Measurements from ENCODE around the gene MAP2K1. TPM values are rescaled to one million over a fixed set of nuclear protein-coding genes. Genes with fewer than 3 reads are reported as not detected.

Gene MAP2K1
- total and polyA plus RNA-seq, 4 donors = 21.9 to 57.7 (median 43.0) TPM

- H3K36me3 ChIP-seq (ENCODE audit: control insufficient read depth in 1 of 2, insufficient read depth in 2 of 2, low read length in 1 of 2) = no peaks in the 10 kb centered on the region
- WGBS, 2 donors = 74 to 79% methylated on average over 3 of the region's 3 CpGs
- intact Hi-C loops (cut with DNase I) = no loop called here
- H3K27ac ChIP-seq (ENCODE audit: low read depth in 1 of 2, low read length in 2 of 2) = no peak overlapping the region
- ATAC-seq (ENCODE audit: low FRiP score) (no peak), DNase-seq (no peak)
- no peaks in the 10 kb centered on the region for H3K4me1 ChIP-seq (ENCODE audit: control insufficient read depth in 1 of 2, insufficient read depth in 2 of 2, low read length in 2 of 2)
- H3K4me3 ChIP-seq (ENCODE audit: low read length in 2 of 2) = no peak overlapping the region
- H3K9me3 ChIP-seq (ENCODE audit: control insufficient read depth, low read length) = no peaks in the 10 kb centered on the region
- H3K27me3 ChIP-seq (ENCODE audit: control insufficient read depth in 1 of 2, insufficient read depth in 2 of 2, low read length in 1 of 2) = no peaks in the 10 kb centered on the region
These were observed 36.4 kb downstream of the MAP2K1 start for GRCh38 chr15:66423149-66423548.

DNA sequence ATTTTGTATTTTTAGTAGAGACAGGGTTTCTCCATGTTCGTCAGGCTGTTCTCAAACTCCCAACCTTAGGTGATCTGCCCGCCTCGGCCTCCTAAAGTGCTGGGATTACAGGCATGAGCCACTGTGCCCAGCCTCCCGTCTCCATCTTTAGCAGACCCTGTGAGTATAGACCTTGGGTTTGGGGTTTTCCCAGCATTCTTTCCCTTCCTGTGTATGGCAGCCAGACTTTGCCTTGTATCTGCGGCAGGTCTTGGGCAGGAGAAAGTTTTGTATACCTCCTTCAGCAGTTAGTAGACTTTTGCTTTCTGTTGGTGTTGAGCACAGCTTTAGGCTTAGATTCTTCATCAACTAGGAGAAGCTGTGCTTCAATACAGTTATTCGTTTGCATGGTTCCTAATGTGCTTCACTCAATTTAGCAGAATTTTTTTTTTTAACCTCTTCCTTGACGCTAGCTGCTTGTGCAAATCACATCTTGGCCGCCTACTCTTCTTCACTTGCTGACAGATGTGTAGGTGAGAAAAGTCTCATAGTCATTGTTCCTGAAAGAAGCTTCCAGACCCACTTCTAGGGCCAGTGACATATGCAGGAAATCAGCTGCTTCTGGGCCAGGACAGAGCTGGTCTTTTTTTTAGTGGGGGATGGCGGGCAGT, 38.4 kb downstream of the MAP2K1 start:
- intact Hi-C loops (cut with DNase I) = no loop called here
- WGBS, 2 donors = 96% methylated on average over 9 of the region's 9 CpGs
- DNase-seq = no peak
- no peak overlapping the region for H3K4me3 ChIP-seq (ENCODE audit: low read length in 2 of 2)
- no peaks in the 10 kb centered on the region for H3K4me1 ChIP-seq (ENCODE audit: control insufficient read depth in 1 of 2, insufficient read depth in 2 of 2, low read length in 2 of 2)
- H3K27me3 ChIP-seq (ENCODE audit: control insufficient read depth in 1 of 2, insufficient read depth in 2 of 2, low read length in 1 of 2) = no peaks in the 10 kb centered on the region
- no peaks in the 10 kb centered on the region for H3K36me3 ChIP-seq (ENCODE audit: control insufficient read depth in 1 of 2, insufficient read depth in 2 of 2, low read length in 1 of 2)
- no peaks in the 10 kb centered on the region for H3K9me3 ChIP-seq (ENCODE audit: control insufficient read depth, low read length)
- no peak overlapping the region for H3K27ac ChIP-seq (ENCODE audit: low read depth in 1 of 2, low read length in 2 of 2)
- ATAC-seq (ENCODE audit: low FRiP score) = no peak

DNA sequence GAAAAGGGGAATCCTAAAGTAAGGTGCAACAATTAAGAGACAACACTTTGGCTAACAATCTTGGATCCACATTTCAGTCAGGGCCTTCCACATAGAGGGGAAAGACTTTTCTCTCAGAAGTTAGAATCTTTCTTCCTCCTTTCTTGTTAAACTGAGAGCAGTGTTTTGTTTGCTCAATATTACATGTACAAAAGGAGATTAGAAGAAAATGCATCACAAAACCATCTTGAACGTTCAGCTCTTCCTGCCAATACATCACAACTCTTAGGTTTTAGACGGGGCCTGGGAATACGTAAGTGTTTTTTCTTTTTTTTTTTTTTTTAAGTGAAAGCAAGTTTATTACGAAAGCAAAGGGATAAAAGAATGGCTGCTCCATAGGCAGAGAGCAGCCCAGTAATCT, 39.1 kb downstream of the MAP2K1 start:
- H3K36me3 ChIP-seq (ENCODE audit: control insufficient read depth in 1 of 2, insufficient read depth in 2 of 2, low read length in 1 of 2) = no peaks in the 10 kb centered on the region
- WGBS, 2 donors = 75 to 82% methylated on average over 4 of the region's 4 CpGs
- H3K4me3 ChIP-seq (ENCODE audit: low read length in 2 of 2) = no peak overlapping the region
- DNase-seq (no peak), ATAC-seq (ENCODE audit: low FRiP score) (no peak)
- no peaks in the 10 kb centered on the region for H3K27me3 ChIP-seq (ENCODE audit: control insufficient read depth in 1 of 2, insufficient read depth in 2 of 2, low read length in 1 of 2)
- intact Hi-C loops (cut with DNase I) = no loop called here
- H3K9me3 ChIP-seq (ENCODE audit: control insufficient read depth, low read length) = no peaks in the 10 kb centered on the region
- no peak overlapping the region for H3K27ac ChIP-seq (ENCODE audit: low read depth in 1 of 2, low read length in 2 of 2)
- no peaks in the 10 kb centered on the region for H3K4me1 ChIP-seq (ENCODE audit: control insufficient read depth in 1 of 2, insufficient read depth in 2 of 2, low read length in 2 of 2)

DNA sequence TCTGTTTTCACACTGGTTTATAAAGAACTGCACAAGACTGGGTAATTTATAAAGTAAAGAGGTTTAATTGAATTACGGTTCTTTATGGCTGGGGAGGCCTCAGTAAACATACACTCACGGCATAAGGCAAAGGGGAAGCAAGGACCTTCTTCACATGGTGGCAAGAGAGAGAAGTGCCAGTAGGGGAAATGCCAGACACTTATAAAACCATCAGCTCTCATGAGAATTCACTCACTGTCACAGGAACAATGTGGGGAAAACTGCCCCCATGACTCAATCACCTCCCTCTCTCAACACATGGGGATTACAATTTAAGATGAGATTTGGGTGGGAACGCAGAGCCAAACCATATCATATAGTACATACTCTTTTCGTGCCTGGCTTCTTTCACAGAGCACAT, 42.4 kb downstream of the MAP2K1 start:
- ATAC-seq (ENCODE audit: low FRiP score) = no peak
- WGBS, 2 donors = 90 to 94% methylated on average over 4 of the region's 4 CpGs
- DNase-seq = no peak
- Histone ChIP-seq H3K36me3 (ENCODE audit: control insufficient read depth in 1 of 2, insufficient read depth in 2 of 2, low read length in 1 of 2) (no peaks in the 10 kb centered on the region), H3K27ac (ENCODE audit: low read depth in 1 of 2, low read length in 2 of 2) (no peak overlapping the region), H3K4me1 (ENCODE audit: control insufficient read depth in 1 of 2, insufficient read depth in 2 of 2, low read length in 2 of 2) (no peaks in the 10 kb centered on the region), H3K27me3 (ENCODE audit: control insufficient read depth in 1 of 2, insufficient read depth in 2 of 2, low read length in 1 of 2) (no peaks in the 10 kb centered on the region), H3K4me3 (ENCODE audit: low read length in 2 of 2) (no peak overlapping the region), H3K9me3 (ENCODE audit: control insufficient read depth, low read length) (no peaks in the 10 kb centered on the region)
- intact Hi-C loops (cut with DNase I) = no loop called here

DNA sequence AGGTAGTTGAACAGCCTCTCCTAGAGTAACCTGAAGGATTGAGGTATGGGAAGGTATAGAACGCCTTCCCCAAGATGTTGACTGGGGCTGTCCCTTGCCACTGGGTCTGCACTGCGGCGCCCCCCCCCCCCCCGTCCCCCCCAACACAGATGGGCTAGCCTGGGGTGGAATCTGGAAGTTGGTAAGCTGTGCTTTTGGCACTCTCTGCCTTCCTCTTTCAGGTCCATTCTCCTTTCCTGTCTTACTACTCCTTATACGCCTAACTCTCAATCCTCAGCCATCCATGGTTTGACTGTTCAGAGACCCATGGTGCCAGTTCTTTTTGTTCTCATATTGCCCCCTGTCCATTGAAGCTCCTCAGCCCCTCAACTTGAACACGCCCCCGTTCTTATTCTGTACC, 42.8 kb downstream of the MAP2K1 start:
- WGBS, 2 donors = 83 to 91% methylated on average over 6 to 7 of the region's 7 CpGs
- Histone ChIP-seq H3K27me3 (ENCODE audit: control insufficient read depth in 1 of 2, insufficient read depth in 2 of 2, low read length in 1 of 2) (no peaks in the 10 kb centered on the region), H3K4me1 (ENCODE audit: control insufficient read depth in 1 of 2, insufficient read depth in 2 of 2, low read length in 2 of 2) (no peaks in the 10 kb centered on the region), H3K27ac (ENCODE audit: low read depth in 1 of 2, low read length in 2 of 2) (no peak overlapping the region), H3K36me3 (ENCODE audit: control insufficient read depth in 1 of 2, insufficient read depth in 2 of 2, low read length in 1 of 2) (no peaks in the 10 kb centered on the region), H3K9me3 (ENCODE audit: control insufficient read depth, low read length) (no peaks in the 10 kb centered on the region), H3K4me3 (ENCODE audit: low read length in 2 of 2) (no peak overlapping the region)
- intact Hi-C loops (cut with DNase I) = no loop called here
- ATAC-seq (ENCODE audit: low FRiP score) (no peak), DNase-seq (no peak)

GRCh38 chr15:66430627-66431255, 44.0 kb downstream of the MAP2K1 start:
- no peak for ATAC-seq (ENCODE audit: low FRiP score)
- 35 to 45% methylated on average over 3 of the region's 3 CpGs for WGBS, 2 donors
- Histone ChIP-seq H3K27ac (ENCODE audit: low read depth in 1 of 2, low read length in 2 of 2) (no peak overlapping the region), H3K9me3 (ENCODE audit: control insufficient read depth, low read length) (no peaks in the 10 kb centered on the region), H3K4me1 (ENCODE audit: control insufficient read depth in 1 of 2, insufficient read depth in 2 of 2, low read length in 2 of 2) (no peaks in the 10 kb centered on the region), H3K4me3 (ENCODE audit: low read length in 2 of 2) (no peak overlapping the region), H3K36me3 (ENCODE audit: control insufficient read depth in 1 of 2, insufficient read depth in 2 of 2, low read length in 1 of 2) (peaks cover 0 to 3% of the 10 kb centered on the region in 2 donors), H3K27me3 (ENCODE audit: control insufficient read depth in 1 of 2, insufficient read depth in 2 of 2, low read length in 1 of 2) (no peaks in the 10 kb centered on the region)
- DNase-seq = no peak
- intact Hi-C loops (cut with DNase I) = no loop called here

- Histone ChIP-seq H3K27ac (ENCODE audit: low read depth in 1 of 2, low read length in 2 of 2) (no peak overlapping the region), H3K4me3 (ENCODE audit: low read length in 2 of 2) (no peak overlapping the region), H3K27me3 (ENCODE audit: control insufficient read depth in 1 of 2, insufficient read depth in 2 of 2, low read length in 1 of 2) (no peaks in the 10 kb centered on the region), H3K36me3 (ENCODE audit: control insufficient read depth in 1 of 2, insufficient read depth in 2 of 2, low read length in 1 of 2) (peaks cover 5 to 8% of the 10 kb centered on the region in 2 donors), H3K9me3 (ENCODE audit: control insufficient read depth, low read length) (no peaks in the 10 kb centered on the region), H3K4me1 (ENCODE audit: control insufficient read depth in 1 of 2, insufficient read depth in 2 of 2, low read length in 2 of 2) (no peaks in the 10 kb centered on the region)
- intact Hi-C loops (cut with DNase I) = no loop called here
- ATAC-seq (ENCODE audit: low FRiP score) (no peak), DNase-seq (no peak)
- WGBS, 2 donors = 90 to 91% methylated on average over 2 of the region's 2 CpGs
These were observed 47.0 kb downstream of the MAP2K1 start for GRCh38 chr15:66433726-66434125.

DNA sequence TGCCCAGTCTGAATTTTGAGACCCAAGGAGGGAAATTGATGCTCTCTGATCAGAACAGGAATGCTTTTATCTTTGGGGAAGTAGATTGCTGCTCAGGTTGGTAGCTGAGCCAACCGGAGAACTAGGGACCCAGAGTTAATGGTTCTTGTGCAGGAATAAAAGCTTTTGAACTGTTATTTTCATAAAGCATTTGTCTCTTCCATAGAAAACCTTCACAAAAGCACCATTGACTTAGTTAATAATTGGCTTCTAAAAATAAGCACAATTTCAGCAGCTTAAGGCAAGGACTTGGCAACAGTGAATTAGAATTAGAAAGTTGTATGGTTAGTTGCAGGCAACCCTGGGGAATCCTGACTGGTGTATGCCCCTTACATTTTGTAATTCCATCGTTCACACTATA, 53.8 kb downstream of the MAP2K1 start:
- WGBS, 2 donors = 84 to 91% methylated on average over 2 of the region's 2 CpGs

GRCh38 chr15:66452420-66452819, 65.7 kb downstream of the MAP2K1 start:
- H3K27ac ChIP-seq (ENCODE audit: low read depth in 1 of 2, low read length in 2 of 2) = no peak overlapping the region
- 94 to 95% methylated on average over 4 of the region's 4 CpGs for WGBS, 2 donors
- no peak overlapping the region for H3K4me3 ChIP-seq (ENCODE audit: low read length in 2 of 2)
- no peaks in the 10 kb centered on the region for H3K36me3 ChIP-seq (ENCODE audit: control insufficient read depth in 1 of 2, insufficient read depth in 2 of 2, low read length in 1 of 2)
- intact Hi-C loops (cut with DNase I) = no loop called here
- H3K27me3 ChIP-seq (ENCODE audit: control insufficient read depth in 1 of 2, insufficient read depth in 2 of 2, low read length in 1 of 2) = no peaks in the 10 kb centered on the region
- ATAC-seq (ENCODE audit: low FRiP score) = no peak
- no peaks in the 10 kb centered on the region for H3K4me1 ChIP-seq (ENCODE audit: control insufficient read depth in 1 of 2, insufficient read depth in 2 of 2, low read length in 2 of 2)
- H3K9me3 ChIP-seq (ENCODE audit: control insufficient read depth, low read length) = no peaks in the 10 kb centered on the region
- DNase-seq = no peak

More for the DNA sequence above, 53.8 kb downstream of the MAP2K1 start:
- H3K27ac ChIP-seq (ENCODE audit: low read depth in 1 of 2, low read length in 2 of 2) = no peak overlapping the region
- peaks cover 5 to 7% of the 10 kb centered on the region in 2 donors for H3K36me3 ChIP-seq (ENCODE audit: control insufficient read depth in 1 of 2, insufficient read depth in 2 of 2, low read length in 1 of 2)
- no peaks in the 10 kb centered on the region for H3K4me1 ChIP-seq (ENCODE audit: control insufficient read depth in 1 of 2, insufficient read depth in 2 of 2, low read length in 2 of 2)
- DNase-seq (no peak), ATAC-seq (ENCODE audit: low FRiP score) (no peak)
- no peaks in the 10 kb centered on the region for H3K9me3 ChIP-seq (ENCODE audit: control insufficient read depth, low read length)
- no peak overlapping the region for H3K4me3 ChIP-seq (ENCODE audit: low read length in 2 of 2)
- intact Hi-C loops (cut with DNase I) = no loop called here
- H3K27me3 ChIP-seq (ENCODE audit: control insufficient read depth in 1 of 2, insufficient read depth in 2 of 2, low read length in 1 of 2) = no peaks in the 10 kb centered on the region

Data from aorta (tissue), 5 donors.